GM19468 (cell line): ENCODE data around the gene RNF213.

Experiments
- ATAC-seq: cut with Tn5 transposase; IDR thresholded peaks from one replicate; pipeline ENCODE4 v1.9.1; 2021; ENCODE audit warnings: mild to moderate bottlenecking, moderate library complexity, moderate number of reproducible peaks; ENCODE audit not compliant: unreplicated experiment; ENCODE audit errors: extremely low read depth

The RNF213 gene

DNA sequence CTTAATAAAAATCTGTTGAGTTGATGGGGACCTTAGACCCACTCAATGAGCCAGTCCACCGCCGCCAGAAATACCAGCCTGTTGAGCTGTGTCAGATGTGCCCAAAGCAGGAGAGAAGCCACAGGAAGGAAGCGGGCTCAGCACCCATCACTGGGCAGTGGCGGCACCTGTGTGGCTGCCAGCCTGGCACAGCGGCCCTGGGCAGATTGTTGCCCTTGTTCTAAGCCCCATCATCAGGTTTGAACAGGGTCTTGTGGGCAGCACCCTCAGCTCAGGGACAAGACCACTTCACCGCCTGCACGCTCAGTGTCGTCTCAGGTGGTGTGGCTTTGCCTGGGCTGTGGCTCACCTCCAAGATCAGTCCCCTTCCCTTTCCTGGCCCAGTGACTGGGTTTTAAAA, 163.6 kb downstream of the RNF213 start:
- no peak for ATAC-seq

DNA sequence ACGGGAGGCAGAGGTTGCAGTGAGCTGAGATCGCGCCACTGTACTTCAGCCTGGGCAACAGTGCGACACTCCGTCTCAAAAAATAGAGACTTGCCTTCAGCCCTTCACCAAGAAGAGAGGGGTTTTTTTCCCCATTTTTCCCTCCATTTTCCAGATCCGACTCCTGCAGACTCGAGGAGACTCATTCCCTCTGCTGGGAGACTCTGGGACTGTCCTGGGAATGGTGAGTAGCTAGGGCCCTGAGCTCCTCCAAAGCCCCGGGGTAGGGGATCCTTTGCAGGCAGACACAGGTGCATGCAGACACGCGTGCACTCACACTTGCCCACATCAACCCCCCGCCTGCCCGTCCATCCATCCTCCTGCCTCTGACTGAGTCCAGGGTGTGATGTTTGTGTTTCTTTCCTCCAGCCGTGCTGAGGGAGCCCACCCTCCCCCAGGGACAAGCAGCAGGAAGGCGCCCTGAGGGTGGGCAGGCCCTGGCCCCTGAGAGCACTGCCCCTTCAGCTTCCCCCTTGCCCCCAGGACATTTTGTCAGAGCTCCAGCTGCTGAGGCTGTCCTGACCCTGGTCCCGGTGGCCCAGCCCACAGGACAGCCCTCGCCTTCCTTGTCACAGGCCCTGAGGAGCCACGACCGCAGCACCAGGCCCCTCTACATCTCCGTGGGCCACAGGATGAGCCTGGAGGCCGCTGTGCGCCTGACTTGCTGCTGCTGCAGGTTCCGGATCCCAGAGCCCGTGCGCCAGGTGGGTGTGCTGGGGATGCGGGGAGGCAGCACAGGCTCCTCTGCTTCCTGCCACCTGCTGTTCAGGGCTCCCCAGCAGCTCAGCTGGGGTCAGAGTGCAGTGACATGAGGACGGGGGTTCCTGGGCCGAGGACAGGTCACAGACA, 164.5 kb downstream of the RNF213 start:
- no peak for ATAC-seq

DNA sequence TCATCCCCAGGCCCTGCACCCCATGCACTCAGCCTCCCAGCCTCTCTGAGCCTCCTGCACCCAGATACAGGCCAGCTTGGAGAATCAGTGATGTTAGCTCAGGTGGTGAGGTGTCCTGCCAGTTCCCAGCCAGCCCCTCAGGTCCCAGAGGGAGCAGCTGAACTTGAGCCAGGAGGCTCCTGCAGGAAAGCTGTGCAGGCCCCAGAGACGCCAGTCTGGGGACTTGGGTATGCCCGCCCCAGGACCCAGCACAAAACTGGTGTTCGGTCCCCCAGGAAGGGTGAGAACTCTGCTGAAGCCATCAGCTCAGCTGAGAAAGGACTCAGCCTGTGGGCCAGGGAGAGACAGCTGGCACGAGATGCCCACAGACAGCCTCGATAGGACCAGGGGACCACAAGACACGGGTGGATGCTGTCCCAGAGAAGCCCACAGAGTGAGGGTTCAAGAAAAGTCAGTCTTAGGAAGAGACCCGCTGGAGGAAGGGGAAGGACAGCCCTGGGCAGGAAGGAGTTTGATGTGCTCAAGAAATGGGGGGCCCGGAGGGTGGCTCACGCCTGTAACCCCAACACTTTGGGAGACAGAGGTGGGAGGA, 165.3 kb downstream of the RNF213 start:
- no peak for ATAC-seq

DNA sequence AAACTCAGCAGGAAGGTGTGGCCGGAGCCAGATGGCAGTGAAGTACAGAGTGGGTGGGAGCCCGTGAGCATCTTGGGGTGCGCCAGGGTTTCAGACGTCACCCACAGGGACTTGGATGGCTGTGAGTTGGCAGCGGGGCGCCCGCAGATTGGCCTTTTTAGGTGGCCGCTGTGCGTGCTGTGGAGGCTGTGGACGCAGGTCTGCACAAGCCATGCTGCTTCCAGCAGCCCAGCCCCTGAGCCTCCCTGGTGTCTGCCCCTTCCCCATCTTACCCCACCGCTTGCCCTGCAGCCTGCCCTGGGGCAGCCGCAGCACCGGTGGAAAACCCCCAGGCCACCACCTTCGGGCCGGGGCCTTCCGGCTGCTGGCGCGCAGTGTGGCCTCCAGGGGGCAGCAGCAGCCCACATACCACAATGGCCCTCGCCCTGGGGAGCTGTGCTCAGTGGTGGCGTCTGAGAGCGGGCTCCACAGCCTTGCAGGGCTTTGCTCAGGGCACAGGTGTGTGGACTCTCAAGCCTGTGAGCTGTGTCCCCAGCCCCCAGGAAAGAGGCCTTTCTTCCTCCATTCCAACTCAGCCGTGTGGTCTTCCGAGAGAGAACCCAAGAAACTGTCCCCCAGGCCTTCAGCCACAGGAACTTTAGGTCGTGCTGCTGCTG, 166.1 kb downstream of the RNF213 start:
- peak; percentile 46 for ATAC-seq

DNA sequence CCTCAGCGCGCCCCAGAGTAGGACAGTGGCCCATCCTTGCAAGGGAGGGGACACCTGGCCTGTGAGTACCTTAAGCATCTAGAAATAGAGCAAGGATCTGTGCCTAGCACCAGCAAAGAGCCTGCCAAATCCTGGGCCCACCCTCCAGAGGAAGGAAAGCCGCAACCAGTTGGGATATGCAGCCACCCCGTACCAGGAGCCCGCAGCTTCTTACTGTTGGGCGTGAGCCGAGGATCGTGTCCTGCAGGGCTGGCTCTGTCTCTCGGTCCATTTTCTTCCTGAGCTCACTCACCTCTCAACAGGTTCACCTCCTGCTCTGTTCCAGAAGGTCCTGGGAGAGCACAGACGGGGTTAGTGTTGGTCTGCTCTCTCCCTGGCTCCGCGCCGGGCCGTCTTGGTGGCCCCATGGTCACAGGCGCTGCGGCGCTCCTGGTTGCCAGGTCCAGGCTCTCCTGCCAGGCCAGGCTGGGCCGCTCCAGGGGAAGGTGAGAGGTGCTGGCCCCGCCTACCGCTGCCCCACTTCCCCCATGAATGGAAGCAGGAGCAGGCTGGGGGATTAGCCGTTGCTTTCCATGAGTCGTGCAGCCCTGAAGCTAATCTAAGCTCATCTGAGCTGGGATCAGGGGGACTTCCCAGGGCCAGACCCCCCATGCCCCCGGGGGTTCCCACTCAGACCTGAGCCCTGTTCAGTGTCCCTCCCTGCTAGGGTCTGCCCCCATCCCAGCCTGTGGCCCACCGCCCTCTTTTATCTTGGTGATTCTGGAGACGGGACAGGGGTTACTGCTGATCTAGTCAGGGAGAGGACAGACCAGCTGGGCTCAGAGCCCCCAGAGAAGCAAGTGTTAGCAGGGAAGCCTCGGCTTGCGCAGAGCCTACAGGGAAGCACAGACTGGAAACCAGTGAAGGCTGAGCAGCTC, 167.0 kb downstream of the RNF213 start:
- no peak for ATAC-seq

DNA sequence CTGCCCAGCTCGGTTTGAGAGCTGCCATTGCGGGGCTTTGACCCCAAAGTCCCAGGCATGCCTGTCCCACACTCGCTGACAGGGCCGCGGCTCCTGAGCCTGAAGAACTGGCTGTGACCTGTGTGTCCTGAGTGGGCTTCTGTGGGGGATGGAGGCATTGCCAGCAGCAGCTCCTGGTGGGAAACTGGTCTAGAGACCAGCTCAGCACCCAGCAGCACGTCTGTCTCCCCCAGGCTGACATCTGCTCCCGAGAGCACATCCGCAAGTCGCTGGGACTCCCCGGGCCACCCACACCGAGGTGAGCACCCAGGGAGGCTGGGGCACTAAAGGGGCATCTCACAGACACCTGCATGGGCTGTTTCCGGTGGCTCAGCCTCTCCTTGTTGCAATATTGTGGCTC, 167.7 kb downstream of the RNF213 start:
- no peak for ATAC-seq

DNA sequence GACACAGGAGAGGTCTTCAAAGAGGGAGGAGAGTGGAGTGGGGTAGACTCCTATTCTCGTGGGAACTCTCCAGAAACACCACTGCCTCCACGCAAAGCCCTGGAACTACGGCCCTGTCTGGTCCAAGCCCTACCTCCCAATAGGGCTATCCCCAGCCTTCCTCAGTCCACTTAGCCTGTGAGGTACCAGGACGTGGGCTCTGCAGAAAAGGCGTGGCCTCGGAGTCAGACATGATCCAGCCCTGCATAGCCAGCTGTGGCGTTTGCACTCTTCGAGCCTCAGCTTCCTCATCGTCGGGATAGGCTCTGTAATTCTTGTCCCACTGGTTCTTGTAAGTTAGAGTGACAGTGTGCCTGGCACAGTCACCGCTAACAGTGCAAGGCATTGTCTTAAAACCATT, 168.1 kb downstream of the RNF213 start:
- ATAC-seq, result no peak

DNA sequence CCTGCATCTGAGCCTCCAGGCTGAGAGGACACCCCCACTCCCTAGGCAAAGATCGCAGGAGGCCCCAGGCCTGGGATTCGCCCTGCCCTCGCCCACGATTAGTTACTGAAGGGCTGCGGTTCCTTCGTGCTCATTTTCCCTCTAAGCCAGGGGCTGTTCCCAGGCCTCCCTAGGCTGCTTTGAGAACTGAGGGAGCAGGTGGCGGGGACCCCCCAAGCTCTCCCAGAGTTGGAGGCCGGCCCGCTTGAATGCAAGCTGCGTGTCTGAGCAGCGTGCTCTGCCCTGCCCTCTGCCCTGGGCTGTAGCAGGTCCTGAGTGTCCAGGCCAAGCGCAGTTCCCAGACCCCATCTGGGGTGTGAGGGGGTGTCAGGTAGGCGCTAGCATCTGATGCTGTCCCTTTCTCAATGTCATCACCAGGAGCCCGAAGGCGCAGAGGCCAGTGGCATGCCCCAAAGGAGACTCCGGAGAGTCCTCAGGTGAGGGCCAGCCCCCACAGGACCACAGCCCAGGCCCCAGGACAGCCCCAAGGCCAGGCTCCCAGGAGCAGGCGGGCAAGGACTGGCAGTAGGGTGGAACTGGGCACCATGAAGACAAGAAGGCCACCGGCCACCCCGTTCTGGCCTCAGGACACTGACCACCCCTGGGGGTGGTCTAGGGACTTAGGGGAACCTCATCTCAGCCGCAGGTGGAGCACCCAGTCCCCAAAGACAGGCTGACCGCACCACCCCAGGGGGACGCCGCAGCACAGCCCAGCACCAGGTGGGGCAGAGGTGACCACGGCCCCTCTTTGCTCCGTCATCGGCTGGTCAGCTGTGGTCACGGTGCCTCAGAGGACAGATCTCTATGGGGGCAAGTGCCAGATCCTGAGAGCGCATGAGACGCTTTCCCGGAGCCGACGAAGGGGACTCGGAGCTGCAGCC, 169.0 kb downstream of the RNF213 start:
- no peak for ATAC-seq

DNA sequence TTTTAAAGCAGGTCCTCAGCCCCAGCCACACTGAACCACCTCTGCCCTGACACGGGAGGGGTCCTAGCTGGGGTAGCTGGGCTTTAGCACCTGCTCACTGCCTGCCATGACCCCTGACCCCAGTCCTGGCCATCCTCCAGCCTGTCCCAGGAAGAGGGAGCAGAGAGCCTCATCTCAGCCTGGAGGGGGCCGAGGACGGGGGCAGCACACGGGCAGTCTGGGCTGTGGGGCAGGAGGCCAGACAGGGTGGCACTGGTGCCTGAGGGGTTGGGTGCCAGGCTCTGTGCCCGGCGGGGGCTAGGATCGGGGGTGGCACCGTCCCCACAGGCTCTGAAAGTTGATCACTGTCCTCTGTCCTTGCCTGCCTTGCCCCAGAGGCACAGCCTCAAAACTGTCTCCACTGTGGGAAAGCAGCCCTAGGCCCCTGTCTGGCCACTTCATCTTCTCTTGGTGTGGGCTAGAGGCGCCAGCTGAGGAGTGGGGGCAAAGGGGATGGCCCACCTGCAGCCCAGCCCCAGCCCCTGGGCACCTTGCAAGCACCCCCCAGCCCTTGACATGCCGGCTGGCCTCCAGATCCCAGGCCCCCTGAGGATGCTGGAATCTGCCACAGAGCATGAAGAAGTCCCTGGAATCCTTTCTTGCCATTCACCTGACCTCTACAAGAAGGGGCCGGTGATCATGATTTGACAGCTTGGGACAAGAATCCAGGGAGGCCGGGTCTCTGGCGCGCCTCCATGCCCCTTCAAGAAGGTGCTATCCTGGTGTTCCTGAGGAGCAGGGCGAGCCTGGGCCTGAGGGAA, 170.0 kb downstream of the RNF213 start:
- no peak for ATAC-seq

DNA sequence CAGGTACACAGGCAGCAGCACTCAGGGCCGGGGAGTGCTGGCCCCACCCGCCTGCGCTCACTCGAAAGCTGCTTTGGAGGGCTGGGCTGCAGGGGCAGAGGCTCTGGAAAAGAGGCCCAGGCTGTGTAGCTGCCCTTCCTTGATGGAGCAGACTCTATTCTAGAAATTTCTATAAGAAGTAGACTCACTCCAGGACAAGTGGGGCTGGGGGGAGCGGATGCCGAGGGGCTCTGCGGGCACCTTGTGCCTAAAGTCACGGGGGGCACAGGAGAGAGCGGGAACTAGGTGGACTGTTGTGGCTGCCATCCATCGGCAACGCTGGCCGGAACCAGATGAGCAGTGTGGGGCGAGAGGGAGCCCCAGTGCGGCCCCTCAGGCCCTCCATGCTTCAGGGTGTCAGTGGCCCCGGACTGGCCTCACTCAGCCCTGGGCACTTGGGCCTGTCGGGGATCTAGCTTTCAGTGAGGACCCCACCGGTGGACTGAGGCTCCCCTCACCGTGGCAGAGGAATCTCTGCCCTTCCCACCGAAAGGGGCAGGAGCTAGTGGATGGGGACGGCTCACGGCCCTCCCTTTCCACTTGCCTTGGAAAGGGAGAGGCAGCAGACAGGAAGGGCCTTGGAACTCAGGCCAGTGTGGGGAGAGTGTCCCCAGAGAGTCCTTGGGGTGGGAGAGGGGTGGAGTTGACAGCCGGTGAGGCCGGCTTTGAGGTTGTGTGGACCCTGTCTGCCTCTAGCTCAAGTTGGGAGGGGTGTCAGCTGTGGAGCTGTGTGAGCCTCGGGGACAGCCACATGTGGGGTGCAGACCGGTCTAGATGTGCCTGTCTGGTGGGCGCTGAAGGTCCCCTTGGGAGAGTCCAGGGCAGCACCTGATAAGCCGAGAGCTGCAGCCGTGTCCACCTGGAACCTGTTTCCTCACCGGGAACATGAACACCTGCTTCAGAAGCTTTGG, 170.9 kb downstream of the RNF213 start:
- no peak for ATAC-seq

DNA sequence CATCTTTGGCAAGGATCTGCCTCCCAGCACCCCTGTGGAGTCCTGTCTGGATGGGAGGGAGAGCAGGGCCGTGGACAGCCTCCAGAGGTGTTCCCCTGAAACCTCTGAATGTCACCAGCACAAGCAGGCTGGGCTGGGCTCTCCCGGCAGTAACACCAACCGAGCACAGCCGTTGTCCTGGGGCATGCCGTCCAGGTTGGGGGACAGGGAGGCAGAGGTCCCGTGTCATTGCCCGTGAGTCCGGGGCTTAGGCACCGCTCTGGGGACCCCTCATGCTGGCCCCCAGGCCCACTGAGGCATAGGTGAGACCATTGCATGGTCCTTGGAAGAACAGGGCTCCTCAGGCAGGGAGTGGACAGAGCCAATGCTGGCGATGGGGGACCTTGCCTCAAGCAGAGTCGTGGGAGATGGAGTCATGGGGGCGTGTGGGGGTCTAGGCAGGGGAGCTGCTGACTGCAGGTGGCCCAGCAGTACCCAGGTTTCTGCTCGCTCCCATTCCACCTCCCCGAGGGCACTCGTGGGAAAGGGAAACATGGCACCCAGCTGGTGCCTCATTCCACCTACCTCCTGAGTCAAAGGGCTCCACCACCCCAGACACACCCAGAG, 171.8 kb downstream of the RNF213 start:
- ATAC-seq, result no peak

DNA sequence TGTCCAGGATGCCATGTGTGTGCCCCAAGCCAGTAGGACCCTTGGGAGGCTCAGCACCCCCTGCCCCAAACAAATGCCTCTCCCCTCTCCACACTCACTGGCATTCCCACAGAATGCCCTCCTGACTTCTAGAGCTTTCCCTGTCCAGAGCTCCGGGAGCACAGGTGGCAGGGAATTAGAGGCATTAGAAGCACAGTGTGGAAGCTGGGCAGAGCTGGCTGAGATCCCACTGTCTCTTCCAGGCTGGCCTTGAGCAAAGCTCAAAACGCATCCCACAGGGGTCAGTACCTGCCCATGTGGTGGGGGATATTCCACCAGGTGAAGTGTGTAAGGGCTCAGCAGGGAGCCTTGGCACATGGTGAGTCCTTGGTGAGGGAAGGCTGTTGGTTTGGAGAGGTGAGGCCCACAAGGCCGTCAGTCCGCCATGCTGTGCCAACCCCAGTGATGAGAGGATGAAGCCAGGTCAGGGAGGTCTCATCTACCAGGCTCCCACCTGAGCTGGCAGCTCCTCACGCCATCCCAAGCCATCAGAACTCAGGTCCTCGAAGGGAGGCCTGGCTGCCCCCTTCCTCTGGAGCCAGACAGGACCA, 172.4 kb downstream of the RNF213 start:
- no peak for ATAC-seq

DNA sequence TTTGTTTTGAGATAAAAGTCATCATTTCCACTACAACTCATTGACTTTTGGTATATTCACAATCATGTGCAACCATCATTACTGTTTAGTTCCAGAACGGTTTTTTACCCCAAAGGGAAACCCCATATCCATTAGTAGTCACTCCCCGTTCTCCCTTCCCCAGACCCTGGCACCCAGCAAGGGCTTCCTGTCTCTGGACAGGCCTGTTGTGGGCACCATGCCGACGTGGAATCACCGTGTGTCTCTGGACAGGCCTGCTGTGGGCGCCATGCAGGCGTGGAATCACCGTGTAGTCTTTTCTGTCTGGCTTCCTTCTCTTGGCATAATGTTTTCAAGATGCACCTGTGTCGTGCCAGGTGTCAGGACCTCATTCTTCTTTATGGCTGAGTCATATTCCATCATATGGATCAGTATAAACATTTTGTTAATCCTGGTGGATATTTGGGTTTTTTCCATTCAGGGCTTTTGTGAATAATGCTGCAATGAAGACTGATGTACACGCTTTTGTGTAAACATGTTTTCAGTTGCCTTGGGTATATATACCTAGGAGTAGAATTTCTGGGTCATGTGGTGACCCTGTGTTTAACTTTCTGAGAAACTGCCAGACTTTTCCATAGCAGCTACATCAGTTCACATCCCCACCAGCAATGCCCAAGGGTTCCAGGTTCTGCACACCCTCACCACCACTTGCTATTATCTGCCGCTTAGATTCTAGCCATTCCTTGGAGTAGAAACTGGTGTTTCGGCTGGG, 173.4 kb downstream of the RNF213 start:
- ATAC-seq, result no peak

DNA sequence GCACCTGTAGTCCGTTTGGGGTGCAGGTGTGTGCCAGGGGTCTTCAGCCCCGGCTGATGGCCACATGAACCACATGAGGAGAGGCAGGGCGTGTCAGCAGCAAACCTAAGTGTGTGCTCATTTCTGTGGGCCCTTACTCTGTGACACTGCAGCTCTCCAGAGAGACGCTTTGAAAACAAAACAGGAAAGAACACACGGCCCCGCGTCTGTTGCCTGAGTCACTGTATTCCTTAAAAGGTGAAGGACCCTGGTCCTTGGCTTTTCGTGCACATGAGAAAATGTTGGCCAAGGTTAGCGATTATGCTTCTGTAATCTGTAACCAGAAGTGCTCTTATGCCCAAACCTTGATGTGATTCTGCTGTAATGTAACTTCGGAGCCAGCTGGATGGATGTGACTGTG, 176.9 kb downstream of the RNF213 start:
- no peak for ATAC-seq

DNA sequence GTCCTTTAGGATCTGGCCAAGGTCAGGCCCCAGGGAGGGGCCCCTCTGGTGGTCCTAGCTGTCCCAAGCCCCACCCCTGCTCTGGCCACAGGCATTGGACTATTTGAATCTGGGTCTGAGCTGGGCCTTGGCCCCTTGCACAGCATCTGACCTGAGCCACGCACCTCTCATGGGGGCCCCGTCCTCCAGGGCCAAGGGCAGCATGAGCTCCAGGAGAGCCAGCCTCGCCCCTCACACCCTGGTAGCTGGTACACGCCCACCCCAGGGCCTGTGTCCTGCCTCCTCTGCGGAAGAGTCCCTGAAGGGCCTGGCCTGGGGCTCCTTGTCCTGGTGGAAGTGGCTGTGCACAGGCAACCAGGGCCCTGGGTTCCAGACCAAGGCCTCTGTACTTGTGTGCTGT, 178.2 kb downstream of the RNF213 start:
- ATAC-seq, result no peak

DNA sequence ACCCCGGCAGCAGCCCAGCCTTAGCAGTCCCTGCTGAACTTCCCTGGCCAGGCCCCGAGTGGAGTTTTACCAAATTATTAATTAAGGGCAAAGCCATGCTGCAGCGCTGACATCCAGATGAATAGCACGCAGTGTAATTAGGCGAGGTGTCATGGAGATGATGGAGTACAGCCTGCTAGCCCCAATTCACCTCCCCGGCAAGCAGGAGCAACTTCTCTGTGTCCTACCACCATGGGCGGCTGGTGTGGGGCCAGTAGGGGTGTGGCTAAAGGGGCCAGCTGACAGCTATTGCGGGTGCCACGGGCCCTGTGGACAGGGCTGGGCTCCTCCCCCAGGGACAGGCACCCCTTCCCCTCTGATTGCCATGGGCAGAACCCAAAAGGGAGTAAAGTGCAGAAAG, 178.8 kb downstream of the RNF213 start:
- ATAC-seq, result no peak
